SKM-1 (cell line): ENCODE results near the gene UBA1.

Source experiments
- DNase-seq: peaks from one replicate; lab custom pipeline; 2025; ENCODE audit not compliant: unreplicated experiment; lab: John Stamatoyannopoulos, UW

Gene UBA1

GRCh38 chrX:47228550-47229270, 35.1 kb downstream of the UBA1 start:
- no peak for DNase-seq

GRCh38 chrX:47229427-47229826, 35.8 kb downstream of the UBA1 start:
- DNase-seq: no peak

- no peak for DNase-seq
Measured at GRCh38 chrX:47230136-47230868, 36.7 kb downstream of the UBA1 start.

- no peak for DNase-seq
Measured at GRCh38 chrX:47231167-47231566, 37.5 kb downstream of the UBA1 start.

GRCh38 chrX:47232197-47232802, 38.7 kb downstream of the UBA1 start:
- DNase-seq: no peak

GRCh38 chrX:47232803-47233332, 39.2 kb downstream of the UBA1 start, which contains the start of gene USP11:
Gene USP11 (plus strand): TSS chrX:47233009. CDS start chrX:47233044, 35 bp downstream.
- DNase-seq: no peak

GRCh38 chrX:47233333-47234113, 39.9 kb downstream of the UBA1 start:
- peak; percentile 81 for DNase-seq

GRCh38 chrX:47234583-47234982, 41.0 kb downstream of the UBA1 start:
- DNase-seq: no peak

- no peak for DNase-seq
Measured at GRCh38 chrX:47235691-47236103, 42.1 kb downstream of the UBA1 start.

- no peak for DNase-seq
Measured at GRCh38 chrX:47239199-47239598, 45.6 kb downstream of the UBA1 start.

GRCh38 chrX:47239898-47240545, 46.4 kb downstream of the UBA1 start:
- DNase-seq: no peak

- DNase-seq: no peak
Measured at GRCh38 chrX:47240619-47241018, 47.0 kb downstream of the UBA1 start.

GRCh38 chrX:47241201-47242011, 47.8 kb downstream of the UBA1 start:
- DNase-seq: no peak

GRCh38 chrX:47242321-47242720, 48.7 kb downstream of the UBA1 start:
- no peak for DNase-seq

- DNase-seq: no peak
Measured at GRCh38 chrX:47243351-47243750, 49.7 kb downstream of the UBA1 start.

GRCh38 chrX:47244676-47245075, 51.0 kb downstream of the UBA1 start:
- no peak for DNase-seq

- DNase-seq: no peak
Measured at GRCh38 chrX:47245156-47245555, 51.5 kb downstream of the UBA1 start.

- no peak for DNase-seq
Measured at GRCh38 chrX:47247206-47247998, 53.8 kb downstream of the UBA1 start.

- DNase-seq: no peak
Measured at GRCh38 chrX:47247999-47248320, 54.3 kb downstream of the UBA1 start.
